Uterus (tissue), 4 donors: Measurements from ENCODE around the gene COL4A1. TPM values are rescaled to one million over a fixed set of nuclear protein-coding genes. Genes with fewer than 3 reads are reported as not detected.

Experiments
- DNase-seq, 2 donors: peaks; one replicate each; pipeline ENCODE4 v3.0.0-alpha.2; 2019 to 2020
- H3K27ac ChIP-seq, 2 donors: fragments of 200-600 bp; sonication (generic); 1 replicate in 1 of 2; 2 replicates in 1 of 2; pipeline ENCODE4 v1.5.1; 2016 to 2018
- H3K27me3 ChIP-seq, 2 donors: fragments of 200-600 bp; sonication (generic); one replicate each; pipeline ENCODE4 v1.5.1; 2018 to 2019; ENCODE audit warnings: control low read depth in 1 of 2
- H3K36me3 ChIP-seq, 2 donors: fragments of 200-600 bp; sonication (generic); one replicate each; pipeline ENCODE4 v1.5.1; 2019; ENCODE audit warnings: control low read depth in 1 of 2
- H3K4me1 ChIP-seq, 2 donors: fragments of 200-600 bp; sonication (generic); one replicate each; pipeline ENCODE4 v1.5.1; 2018 to 2019; ENCODE audit warnings: control low read depth in 1 of 2
- H3K4me3 ChIP-seq, 2 donors: fragments of 200-600 bp; sonication (generic); 1 replicate in 1 of 2; 2 replicates in 1 of 2; pipeline ENCODE4 v1.5.1; 2018 to 2019; ENCODE audit warnings: mild to moderate bottlenecking in 1 of 2
- H3K9me3 ChIP-seq, 2 donors: fragments of 200-600 bp; sonication (generic); one replicate each; pipeline ENCODE4 v1.5.1; 2019; ENCODE audit warnings: control low read depth in 1 of 2
- CTCF ChIP-seq, 4 experiments: fragments of 200-600 bp in 2 of 4; fragments of 450-650 bp in 2 of 4; sonication (generic) in 2 of 4; IDR thresholded peaks; one replicate each; pipeline ENCODE4 v1.5.1; 2016 to 2019; ENCODE audit warnings: antibody characterized with exemption in 4 of 4, mild to moderate bottlenecking in 2 of 4, moderate library complexity in 1 of 4
- POLR2A ChIP-seq, 2 donors: fragments of 450-650 bp; IDR thresholded peaks; one replicate each; pipeline ENCODE4 v1.6.1; 2016; ENCODE audit warnings: antibody characterized with exemption in 2 of 2, mild to moderate bottlenecking in 1 of 2, moderate library complexity in 1 of 2
- intact Hi-C: fragments of 100-400 bp; cut with DNase I; formaldehyde crosslinking; loops from one replicate; pipeline ENCODE4 v1.15.1; 2023; ENCODE audit warnings: low total_unique reads
- total RNA-seq, 4 donors: library from RNA; depleted of rRNA in 3 of 4; stranded (reverse); fragments of >200 nt in 3 of 4; gene quantifications; one replicate each; pipeline versions ENCODE4 v1.1.0 to v1.2.4, GENCODE V29; 2014 to 2023
- donor health status: DM: yes; HTN: yes; CAD: no.

Gene COL4A1
- total RNA-seq, 4 donors from 2014 or later: 164 to 737 (median 209) TPM

GRCh38 chr13:110168999-110169933 is 137.7 kb downstream of the COL4A1 start:
- Histone ChIP-seq H3K9me3 (peaks cover 0 to 9% of the 10 kb centered on the region in 2 donors), H3K36me3 (no peaks in the 10 kb centered on the region), H3K4me3 (no peak overlapping the region), H3K27me3 (no peaks in the 10 kb centered on the region), H3K27ac (peak overlapping the region; percentile 31 to 64), H3K4me1 (no peaks in the 10 kb centered on the region)
- no peak for TF ChIP-seq POLR2A (IDR thresholded peaks at IDR 0.05)
- TF ChIP-seq CTCF (IDR thresholded peaks at IDR 0.05): no peak
- intact Hi-C loops: no loop called here
- no peak for DNase-seq

- Histone ChIP-seq H3K9me3 (no peaks in the 10 kb centered on the region), H3K4me1 (no peaks in the 10 kb centered on the region), H3K4me3 (no peak overlapping the region), H3K27ac (no peak overlapping the region), H3K36me3 (no peaks in the 10 kb centered on the region), H3K27me3 (no peaks in the 10 kb centered on the region)
- intact Hi-C loops: no loop called here
- TF ChIP-seq CTCF (IDR thresholded peaks at IDR 0.05): no peak
- TF ChIP-seq POLR2A (IDR thresholded peaks at IDR 0.05): no peak
- no peak for DNase-seq
Observed at GRCh38 chr13:110166598-110166997, 140.4 kb downstream of the COL4A1 start.

GRCh38 chr13:110164706-110165105 is 142.3 kb downstream of the COL4A1 start:
- Histone ChIP-seq H3K27ac (no peak overlapping the region), H3K9me3 (no peaks in the 10 kb centered on the region), H3K4me3 (no peak overlapping the region), H3K27me3 (no peaks in the 10 kb centered on the region), H3K4me1 (no peaks in the 10 kb centered on the region), H3K36me3 (no peaks in the 10 kb centered on the region)
- intact Hi-C loops: no loop called here
- DNase-seq: no peak
- TF ChIP-seq POLR2A (IDR thresholded peaks at IDR 0.05) (no peak), CTCF (IDR thresholded peaks at IDR 0.05) (no peak)

- no peaks in the 10 kb centered on the region for H3K9me3 ChIP-seq
- intact Hi-C loops: no loop called here
- no peak overlapping the region for H3K4me3 ChIP-seq
- H3K27me3 ChIP-seq: no peaks in the 10 kb centered on the region
- TF ChIP-seq CTCF (IDR thresholded peaks at IDR 0.05) (no peak), POLR2A (IDR thresholded peaks at IDR 0.05) (no peak)
- H3K36me3 ChIP-seq: no peaks in the 10 kb centered on the region
- H3K4me1 ChIP-seq: no peaks in the 10 kb centered on the region
- no peak overlapping the region for H3K27ac ChIP-seq
- DNase-seq: no peak
Observed at GRCh38 chr13:110162866-110163658, 143.9 kb downstream of the COL4A1 start.

- Histone ChIP-seq H3K36me3 (no peaks in the 10 kb centered on the region), H3K9me3 (no peaks in the 10 kb centered on the region), H3K27ac (no peak overlapping the region), H3K4me3 (no peak overlapping the region), H3K4me1 (no peaks in the 10 kb centered on the region), H3K27me3 (no peaks in the 10 kb centered on the region)
- no peak for DNase-seq
- intact Hi-C loops: no loop called here
- TF ChIP-seq CTCF (IDR thresholded peaks at IDR 0.05) (no peak), POLR2A (IDR thresholded peaks at IDR 0.05) (no peak)
Observed at GRCh38 chr13:110162053-110162452, 144.9 kb downstream of the COL4A1 start.
